Measurements from ENCODE around the gene ARHGEF11.

- TF ChIP-seq CTCF (conservative IDR thresholded peaks at IDR 0.05) (no peak), ZFX (IDR thresholded peaks at IDR 0.05) (no peak)
Measured at GRCh38 chr1:156894711-156895454, 150.7 kb downstream of the ARHGEF11 start.
